Liver (tissue), 3 donors: ENCODE measurements around the gene SMARCA1.

Source experiments
- FOXA1 ChIP-seq: IDR thresholded peaks from 2 replicates; pipeline ENCODE4 v1.6.1; 2016; ENCODE audit warnings: antibody characterized with exemption
- FOXA2 ChIP-seq: IDR thresholded peaks from 2 replicates; pipeline ENCODE4 v1.6.1; 2016; ENCODE audit warnings: antibody characterized with exemption
- GABPA ChIP-seq, 2 donors: IDR thresholded peaks in 1 of 2; conservative IDR thresholded peaks in 1 of 2; 2 replicates each; pipeline ENCODE4 v1.6.1; 2016; ENCODE audit warnings: antibody characterized with exemption in 2 of 2, mild to moderate bottlenecking in 1 of 2, moderate library complexity in 1 of 2
- HNF4A ChIP-seq, 2 donors: conservative IDR thresholded peaks; 2 replicates each; pipeline ENCODE4 v1.6.1; 2016; ENCODE audit warnings: antibody characterized with exemption in 2 of 2, mild to moderate bottlenecking in 2 of 2
- JUND ChIP-seq, 2 donors: IDR thresholded peaks; 2 replicates each; pipeline ENCODE4 v1.6.1; 2016; ENCODE audit warnings: antibody characterized with exemption in 2 of 2
- RAD21 ChIP-seq, 2 donors: IDR thresholded peaks; 2 replicates each; pipeline ENCODE4 v1.6.1; 2016; ENCODE audit warnings: antibody characterized with exemption in 2 of 2, mild to moderate bottlenecking in 2 of 2
- RXRA ChIP-seq, 2 donors: IDR thresholded peaks; 2 replicates each; pipeline ENCODE4 v1.6.1; 2017 to 2018; ENCODE audit warnings: antibody characterized with exemption in 2 of 2, mild to moderate bottlenecking in 1 of 2
- SP1 ChIP-seq: IDR thresholded peaks from 2 replicates; pipeline ENCODE4 v1.6.1; 2018; ENCODE audit warnings: antibody characterized with exemption, mild to moderate bottlenecking
- YY1 ChIP-seq: IDR thresholded peaks from 2 replicates; pipeline ENCODE4 v1.6.1; 2016; ENCODE audit warnings: antibody characterized with exemption, mild to moderate bottlenecking
- TF ChIP-seq, protein P1 (sequence below): fragments of 150-350 bp; IDR thresholded peaks from 2 replicates; pipeline ENCODE4 v1.5.1; 2017; ENCODE audit warnings: improper control_type of control experiment, low read depth, low read length; ENCODE audit not compliant: missing input control
- TF ChIP-seq, protein P2 (sequence below): IDR thresholded peaks from 2 replicates; pipeline ENCODE4 v1.6.1; 2016; ENCODE audit warnings: antibody characterized with exemption
- TF ChIP-seq, protein P3 (sequence below): IDR thresholded peaks from 2 replicates; pipeline ENCODE4 v1.6.1; 2016; ENCODE audit warnings: antibody characterized with exemption, mild to moderate bottlenecking
- donor health status: healthy.
- donor health status: healthy.

DNA sequence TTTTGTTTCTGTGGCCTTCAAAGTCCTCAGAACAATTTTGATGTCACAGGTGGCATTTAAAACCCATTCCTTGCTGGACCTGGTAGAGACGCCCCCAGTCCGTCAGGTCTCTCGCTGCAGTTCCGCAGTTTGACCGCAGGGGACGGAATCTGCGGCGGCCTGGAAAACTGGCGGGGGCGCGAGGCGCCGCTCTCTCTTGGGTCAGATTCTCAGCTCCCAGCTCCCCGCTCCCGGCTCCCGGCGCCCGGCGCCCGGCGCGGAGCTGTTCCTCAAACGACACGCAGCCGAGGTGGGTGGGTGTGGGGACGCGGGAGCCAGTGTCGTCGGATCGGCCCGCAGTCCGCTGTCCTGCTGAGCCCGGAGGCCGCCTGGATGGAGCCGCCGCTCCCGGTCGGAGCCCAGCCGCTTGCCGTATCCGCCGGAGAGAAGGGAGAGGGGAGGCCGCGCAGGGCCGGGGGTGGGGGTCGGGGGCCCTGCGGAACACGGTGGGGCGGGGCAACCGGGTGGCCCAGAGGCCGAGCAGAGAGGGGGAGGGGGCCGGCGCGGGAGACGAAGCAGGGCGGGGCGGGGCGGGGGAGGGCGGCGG, 16.9 kb upstream of the SMARCA1 start, which contains the start of gene OCRL:
- TF ChIP-seq RXRA (IDR thresholded peaks at IDR 0.05) (no peak), YY1 (no peak), SP1 (no peak), FOXA2 (no peak), HNF4A (conservative IDR thresholded peaks at IDR 0.05) (no peak), RAD21 (IDR thresholded peaks at IDR 0.05) (peak; percentile 20 to 63), GABPA (IDR thresholded peaks at IDR 0.05 in 1 of 2, conservative IDR thresholded peaks at IDR 0.05 in 1 of 2) (no peak), JUND (IDR thresholded peaks at IDR 0.05) (no peak), FOXA1 (no peak)
- TF ChIP-seq, protein P1, sequence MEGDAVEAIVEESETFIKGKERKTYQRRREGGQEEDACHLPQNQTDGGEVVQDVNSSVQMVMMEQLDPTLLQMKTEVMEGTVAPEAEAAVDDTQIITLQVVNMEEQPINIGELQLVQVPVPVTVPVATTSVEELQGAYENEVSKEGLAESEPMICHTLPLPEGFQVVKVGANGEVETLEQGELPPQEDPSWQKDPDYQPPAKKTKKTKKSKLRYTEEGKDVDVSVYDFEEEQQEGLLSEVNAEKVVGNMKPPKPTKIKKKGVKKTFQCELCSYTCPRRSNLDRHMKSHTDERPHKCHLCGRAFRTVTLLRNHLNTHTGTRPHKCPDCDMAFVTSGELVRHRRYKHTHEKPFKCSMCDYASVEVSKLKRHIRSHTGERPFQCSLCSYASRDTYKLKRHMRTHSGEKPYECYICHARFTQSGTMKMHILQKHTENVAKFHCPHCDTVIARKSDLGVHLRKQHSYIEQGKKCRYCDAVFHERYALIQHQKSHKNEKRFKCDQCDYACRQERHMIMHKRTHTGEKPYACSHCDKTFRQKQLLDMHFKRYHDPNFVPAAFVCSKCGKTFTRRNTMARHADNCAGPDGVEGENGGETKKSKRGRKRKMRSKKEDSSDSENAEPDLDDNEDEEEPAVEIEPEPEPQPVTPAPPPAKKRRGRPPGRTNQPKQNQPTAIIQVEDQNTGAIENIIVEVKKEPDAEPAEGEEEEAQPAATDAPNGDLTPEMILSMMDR = peak; percentile 67
- TF ChIP-seq, protein P2, sequence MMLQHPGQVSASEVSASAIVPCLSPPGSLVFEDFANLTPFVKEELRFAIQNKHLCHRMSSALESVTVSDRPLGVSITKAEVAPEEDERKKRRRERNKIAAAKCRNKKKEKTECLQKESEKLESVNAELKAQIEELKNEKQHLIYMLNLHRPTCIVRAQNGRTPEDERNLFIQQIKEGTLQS = no peak
- TF ChIP-seq, protein P3, sequence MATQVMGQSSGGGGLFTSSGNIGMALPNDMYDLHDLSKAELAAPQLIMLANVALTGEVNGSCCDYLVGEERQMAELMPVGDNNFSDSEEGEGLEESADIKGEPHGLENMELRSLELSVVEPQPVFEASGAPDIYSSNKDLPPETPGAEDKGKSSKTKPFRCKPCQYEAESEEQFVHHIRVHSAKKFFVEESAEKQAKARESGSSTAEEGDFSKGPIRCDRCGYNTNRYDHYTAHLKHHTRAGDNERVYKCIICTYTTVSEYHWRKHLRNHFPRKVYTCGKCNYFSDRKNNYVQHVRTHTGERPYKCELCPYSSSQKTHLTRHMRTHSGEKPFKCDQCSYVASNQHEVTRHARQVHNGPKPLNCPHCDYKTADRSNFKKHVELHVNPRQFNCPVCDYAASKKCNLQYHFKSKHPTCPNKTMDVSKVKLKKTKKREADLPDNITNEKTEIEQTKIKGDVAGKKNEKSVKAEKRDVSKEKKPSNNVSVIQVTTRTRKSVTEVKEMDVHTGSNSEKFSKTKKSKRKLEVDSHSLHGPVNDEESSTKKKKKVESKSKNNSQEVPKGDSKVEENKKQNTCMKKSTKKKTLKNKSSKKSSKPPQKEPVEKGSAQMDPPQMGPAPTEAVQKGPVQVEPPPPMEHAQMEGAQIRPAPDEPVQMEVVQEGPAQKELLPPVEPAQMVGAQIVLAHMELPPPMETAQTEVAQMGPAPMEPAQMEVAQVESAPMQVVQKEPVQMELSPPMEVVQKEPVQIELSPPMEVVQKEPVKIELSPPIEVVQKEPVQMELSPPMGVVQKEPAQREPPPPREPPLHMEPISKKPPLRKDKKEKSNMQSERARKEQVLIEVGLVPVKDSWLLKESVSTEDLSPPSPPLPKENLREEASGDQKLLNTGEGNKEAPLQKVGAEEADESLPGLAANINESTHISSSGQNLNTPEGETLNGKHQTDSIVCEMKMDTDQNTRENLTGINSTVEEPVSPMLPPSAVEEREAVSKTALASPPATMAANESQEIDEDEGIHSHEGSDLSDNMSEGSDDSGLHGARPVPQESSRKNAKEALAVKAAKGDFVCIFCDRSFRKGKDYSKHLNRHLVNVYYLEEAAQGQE = no peak
